ENCODE measurements around the gene FMN2.
"Not testable (repeated sequence)": the region's sequence is repeated elsewhere in the genome, so short reads cannot be mapped to it uniquely, and the experiment has no call there.

The FMN2 gene

GRCh38 chr1:240414237-240414636, 322.6 kb downstream of the FMN2 start:
- DNase-seq (ENCODE audit: low read depth): peak; percentile 85
- no peak overlapping the region for H3K4me3 ChIP-seq (ENCODE audit: control insufficient read depth, low read depth, low read length)
- no peak for TF ChIP-seq CTCF (conservative IDR thresholded peaks at IDR 0.05; ENCODE audit: control insufficient read depth, insufficient read depth, low read depth, low read length)

- H3K4me3 ChIP-seq (ENCODE audit: control insufficient read depth, low read depth, low read length); DNase-seq (ENCODE audit: low read depth): not testable (repeated sequence)
Measured at GRCh38 chr1:240415011-240415410, 323.3 kb downstream of the FMN2 start.

GRCh38 chr1:240415532-240415931, 323.8 kb downstream of the FMN2 start:
- TF ChIP-seq CTCF (conservative IDR thresholded peaks at IDR 0.05; ENCODE audit: control insufficient read depth, insufficient read depth, low read depth, low read length): no peak
- DNase-seq (ENCODE audit: low read depth): no peak
- H3K4me3 ChIP-seq (ENCODE audit: control insufficient read depth, low read depth, low read length): no peak overlapping the region

- peak; percentile 16 for DNase-seq (ENCODE audit: low read depth)
- TF ChIP-seq CTCF (conservative IDR thresholded peaks at IDR 0.05; ENCODE audit: control insufficient read depth, insufficient read depth, low read depth, low read length): no peak
- H3K4me3 ChIP-seq (ENCODE audit: control insufficient read depth, low read depth, low read length): no peak overlapping the region
Measured at GRCh38 chr1:240417317-240417716, 325.6 kb downstream of the FMN2 start.

GRCh38 chr1:240420766-240421165, 329.1 kb downstream of the FMN2 start:
- no peak for DNase-seq (ENCODE audit: low read depth)
- TF ChIP-seq CTCF (conservative IDR thresholded peaks at IDR 0.05; ENCODE audit: control insufficient read depth, insufficient read depth, low read depth, low read length): no peak
- H3K4me3 ChIP-seq (ENCODE audit: control insufficient read depth, low read depth, low read length): no peak overlapping the region

- DNase-seq (ENCODE audit: low read depth): no peak
- no peak overlapping the region for H3K4me3 ChIP-seq (ENCODE audit: control insufficient read depth, low read depth, low read length)
- TF ChIP-seq CTCF (conservative IDR thresholded peaks at IDR 0.05; ENCODE audit: control insufficient read depth, insufficient read depth, low read depth, low read length): no peak
Measured at GRCh38 chr1:240423246-240423924, 331.7 kb downstream of the FMN2 start.

GRCh38 chr1:240424740-240425464, 333.2 kb downstream of the FMN2 start:
- no peak overlapping the region for H3K4me3 ChIP-seq (ENCODE audit: control insufficient read depth, low read depth, low read length)
- TF ChIP-seq CTCF (conservative IDR thresholded peaks at IDR 0.05; ENCODE audit: control insufficient read depth, insufficient read depth, low read depth, low read length): no peak
- DNase-seq (ENCODE audit: low read depth): no peak

Data from fibroblast of mammary gland (primary cell).